IPS-18a (cell line): ENCODE measurements around the gene ARL15.
A peak's percentile ranks its signal among the peaks of the same experiment; 100 is the strongest.

Experiments used
- H3K27ac ChIP-seq: one replicate; pipeline ENCODE4 v1.5.1; 2013; ENCODE audit warnings: low read length
- H3K27me3 ChIP-seq: one replicate; pipeline ENCODE4 v1.6.1; 2013; ENCODE audit warnings: mild to moderate bottlenecking, low read length; ENCODE audit not compliant: control insufficient read depth, insufficient read depth
- H3K36me3 ChIP-seq: one replicate; pipeline ENCODE4 v1.6.1; 2013; ENCODE audit warnings: low read depth, low read length; ENCODE audit not compliant: control insufficient read depth
- H3K4me1 ChIP-seq: one replicate; pipeline ENCODE4 v1.6.1; 2013; ENCODE audit warnings: low read depth, low read length; ENCODE audit not compliant: control insufficient read depth
- H3K4me3 ChIP-seq: one replicate; pipeline ENCODE4 v1.5.1; 2013; ENCODE audit warnings: low read length
- H3K9ac ChIP-seq: one replicate; pipeline ENCODE4 v1.6.1; 2013; ENCODE audit warnings: mild to moderate bottlenecking, low read length, moderate library complexity
- H3K9me3 ChIP-seq: one replicate; pipeline ENCODE4 v1.6.1; 2013; ENCODE audit warnings: low read depth, low read length; ENCODE audit not compliant: control insufficient read depth

The ARL15 gene

GRCh38 chr5:54009357-54009756, 301.0 kb downstream of the ARL15 start:
- Histone ChIP-seq H3K27ac (peak overlapping the region; percentile 90), H3K36me3 (no peaks in the 10 kb centered on the region), H3K9ac (peak overlapping the region; percentile 24), H3K4me3 (no peak overlapping the region), H3K9me3 (peaks cover 9% of the 10 kb centered on the region), H3K27me3 (no peaks in the 10 kb centered on the region), H3K4me1 (peaks cover 32% of the 10 kb centered on the region)

- H3K9ac ChIP-seq: peak overlapping the region; percentile 28
- no peaks in the 10 kb centered on the region for H3K9me3 ChIP-seq
- no peak overlapping the region for H3K4me3 ChIP-seq
- no peaks in the 10 kb centered on the region for H3K36me3 ChIP-seq
- peaks cover 32% of the 10 kb centered on the region for H3K4me1 ChIP-seq
- no peaks in the 10 kb centered on the region for H3K27me3 ChIP-seq
- H3K27ac ChIP-seq: peak overlapping the region; percentile 73
These were observed 302.3 kb downstream of the ARL15 start for GRCh38 chr5:54007827-54008777.

GRCh38 chr5:54004697-54005096, 305.7 kb downstream of the ARL15 start:
- Histone ChIP-seq H3K27ac (no peak overlapping the region), H3K4me1 (peaks cover 23% of the 10 kb centered on the region), H3K27me3 (no peaks in the 10 kb centered on the region), H3K9ac (no peak overlapping the region), H3K4me3 (no peak overlapping the region), H3K9me3 (no peaks in the 10 kb centered on the region), H3K36me3 (no peaks in the 10 kb centered on the region)

DNA sequence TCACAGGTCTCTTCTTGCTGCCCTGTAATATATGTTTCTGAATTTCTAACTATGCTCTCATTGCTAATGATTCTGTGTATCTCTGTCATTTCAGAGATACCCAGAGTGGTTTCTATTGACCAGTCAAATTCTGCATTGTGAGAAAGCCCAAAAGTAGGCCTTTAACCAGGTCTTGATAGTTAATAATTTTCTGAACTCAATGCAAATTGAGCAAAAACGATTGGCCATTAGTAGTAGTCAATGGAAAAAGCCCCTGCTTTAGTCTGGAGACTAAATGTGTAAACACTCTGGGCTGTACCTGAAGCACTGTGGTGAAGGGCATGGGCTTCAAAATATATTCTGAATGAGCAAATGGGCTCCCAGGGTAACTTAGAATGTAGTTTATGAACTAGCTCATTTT, 307.6 kb downstream of the ARL15 start:
- Histone ChIP-seq H3K4me1 (peaks cover 13% of the 10 kb centered on the region), H3K9me3 (no peaks in the 10 kb centered on the region), H3K36me3 (no peaks in the 10 kb centered on the region), H3K9ac (no peak overlapping the region), H3K27ac (no peak overlapping the region), H3K27me3 (no peaks in the 10 kb centered on the region), H3K4me3 (no peak overlapping the region)

- no peak overlapping the region for H3K9ac ChIP-seq
- H3K9me3 ChIP-seq: no peaks in the 10 kb centered on the region
- H3K4me1 ChIP-seq: peaks cover 16% of the 10 kb centered on the region
- no peak overlapping the region for H3K27ac ChIP-seq
- H3K4me3 ChIP-seq: no peak overlapping the region
- no peaks in the 10 kb centered on the region for H3K27me3 ChIP-seq
- H3K36me3 ChIP-seq: no peaks in the 10 kb centered on the region
These were observed 308.2 kb downstream of the ARL15 start for GRCh38 chr5:54001976-54002775.

GRCh38 chr5:54000011-54000410, 310.4 kb downstream of the ARL15 start:
- Histone ChIP-seq H3K27me3 (no peaks in the 10 kb centered on the region), H3K4me1 (peaks cover 17% of the 10 kb centered on the region), H3K4me3 (no peak overlapping the region), H3K36me3 (no peaks in the 10 kb centered on the region), H3K9me3 (no peaks in the 10 kb centered on the region), H3K27ac (no peak overlapping the region), H3K9ac (no peak overlapping the region)

DNA sequence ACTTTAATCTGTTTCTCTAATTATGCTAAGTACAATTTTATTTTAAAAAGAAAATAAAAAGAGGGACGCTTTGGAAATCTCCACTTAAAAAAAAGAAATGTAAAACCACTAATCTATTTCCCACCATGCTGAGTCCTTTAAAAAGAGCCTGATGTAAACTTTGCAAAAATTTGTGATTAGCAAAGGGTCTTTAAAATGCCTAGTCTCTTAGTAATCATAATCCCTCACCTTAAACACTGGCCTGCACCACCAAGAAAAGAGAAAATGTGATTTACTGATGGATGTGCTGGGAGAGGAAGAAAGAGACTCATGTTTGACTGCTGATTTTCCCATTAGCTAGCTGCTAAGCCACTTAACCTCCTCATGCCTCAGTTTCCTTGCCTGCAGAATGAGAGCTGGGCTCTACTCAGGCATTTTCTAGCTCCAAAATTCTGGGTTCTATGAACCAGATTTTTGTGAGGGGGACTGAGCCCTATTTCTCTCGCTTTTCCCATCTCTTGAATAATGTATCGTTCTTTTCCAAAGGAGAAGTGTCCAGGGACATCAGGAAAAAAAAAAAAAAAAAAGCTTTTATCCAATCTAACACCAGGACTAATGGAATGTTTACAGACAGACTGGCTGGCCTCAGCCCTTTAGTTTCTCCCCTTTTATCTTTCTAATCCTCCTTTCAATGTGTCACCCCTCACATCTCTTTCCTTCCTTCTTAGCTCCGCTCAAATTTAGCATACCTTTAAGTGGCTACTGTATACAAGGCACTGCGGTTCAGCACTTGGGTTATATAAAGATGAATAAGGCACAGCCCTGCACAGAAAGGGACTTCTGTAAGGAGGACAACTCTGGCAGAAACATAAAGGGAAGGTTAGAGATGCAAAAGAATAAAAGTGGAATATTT, 312.4 kb downstream of the ARL15 start:
- H3K36me3 ChIP-seq: no peaks in the 10 kb centered on the region
- H3K27ac ChIP-seq: no peak overlapping the region
- no peak overlapping the region for H3K4me3 ChIP-seq
- no peaks in the 10 kb centered on the region for H3K27me3 ChIP-seq
- H3K9ac ChIP-seq: no peak overlapping the region
- H3K9me3 ChIP-seq: no peaks in the 10 kb centered on the region
- peaks cover 20% of the 10 kb centered on the region for H3K4me1 ChIP-seq

GRCh38 chr5:53996008-53996407, 314.4 kb downstream of the ARL15 start:
- peaks cover 20% of the 10 kb centered on the region for H3K4me1 ChIP-seq
- no peak overlapping the region for H3K9ac ChIP-seq
- H3K36me3 ChIP-seq: no peaks in the 10 kb centered on the region
- H3K9me3 ChIP-seq: no peaks in the 10 kb centered on the region
- no peak overlapping the region for H3K27ac ChIP-seq
- H3K4me3 ChIP-seq: no peak overlapping the region
- H3K27me3 ChIP-seq: no peaks in the 10 kb centered on the region

GRCh38 chr5:53994148-53994547, 316.2 kb downstream of the ARL15 start:
- Histone ChIP-seq H3K36me3 (no peaks in the 10 kb centered on the region), H3K27me3 (no peaks in the 10 kb centered on the region), H3K4me1 (peaks cover 20% of the 10 kb centered on the region), H3K9ac (no peak overlapping the region), H3K4me3 (no peak overlapping the region), H3K9me3 (no peaks in the 10 kb centered on the region), H3K27ac (no peak overlapping the region)

- H3K27ac ChIP-seq: no peak overlapping the region
- H3K4me1 ChIP-seq: peaks cover 4% of the 10 kb centered on the region
- no peaks in the 10 kb centered on the region for H3K9me3 ChIP-seq
- H3K9ac ChIP-seq: no peak overlapping the region
- H3K27me3 ChIP-seq: no peaks in the 10 kb centered on the region
- H3K4me3 ChIP-seq: no peak overlapping the region
- no peaks in the 10 kb centered on the region for H3K36me3 ChIP-seq
These were observed 318.4 kb downstream of the ARL15 start for GRCh38 chr5:53991942-53992341.

DNA sequence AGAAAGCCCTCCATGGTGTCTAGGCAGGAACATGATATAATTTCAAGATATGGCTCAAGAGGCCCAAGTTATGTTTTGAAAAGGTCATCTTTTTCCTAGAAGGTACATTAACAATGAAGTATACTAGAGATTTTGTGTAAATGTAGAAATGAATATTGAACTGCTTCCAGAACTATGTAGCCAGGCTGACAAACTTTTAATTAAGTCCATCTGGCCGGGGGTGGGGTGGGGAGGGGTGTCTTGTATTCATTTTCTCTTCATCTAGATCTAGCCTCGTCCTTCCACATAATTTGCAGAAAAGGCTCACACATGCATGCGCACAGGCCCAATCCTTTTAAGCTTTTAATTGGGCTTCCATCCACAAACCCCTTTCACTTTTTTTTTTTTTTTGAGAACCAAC, 323.3 kb downstream of the ARL15 start:
- Histone ChIP-seq H3K9ac (no peak overlapping the region), H3K4me1 (peaks cover 12% of the 10 kb centered on the region), H3K36me3 (no peaks in the 10 kb centered on the region), H3K27ac (no peak overlapping the region), H3K4me3 (no peak overlapping the region), H3K27me3 (no peaks in the 10 kb centered on the region), H3K9me3 (no peaks in the 10 kb centered on the region)
